CD14-positive monocyte (primary cell): ENCODE results near the gene APOL6. TPM values are rescaled to one million over a fixed set of nuclear protein-coding genes. Genes with fewer than 3 reads are reported as not detected.

Experiments
- DNase-seq, 3 donors: peaks; one replicate each; pipeline ENCODE4 v3.0.0-alpha.2; 2011 to 2022
- H2AFZ ChIP-seq: 2 replicates; pipeline ENCODE4 v1.6.0; 2012; ENCODE audit warnings: mild to moderate bottlenecking, low read depth, low read length, inconsistent platforms; ENCODE audit not compliant: insufficient read depth, poor library complexity, severe bottlenecking
- H3K27ac ChIP-seq, 2 donors: 1 replicate in 1 of 2; 2 replicates in 1 of 2; pipeline ENCODE4 v1.5.1; 2012 to 2013; ENCODE audit warnings: low read length in 2 of 2, control low read depth in 1 of 2, inconsistent platforms in 1 of 2, low read depth in 1 of 2, mild to moderate bottlenecking in 1 of 2
- H3K27me3 ChIP-seq, 2 donors: one replicate each; pipeline versions ENCODE4 v1.6.0 to v1.6.1; 2011 to 2013; ENCODE audit warnings: low read length in 2 of 2; ENCODE audit not compliant: control insufficient read depth in 2 of 2, insufficient read depth in 2 of 2
- H3K36me3 ChIP-seq, 2 donors: replicated peaks in 1 of 2; 1 replicate in 1 of 2; 2 replicates in 1 of 2; pipeline versions ENCODE4 v1.5.1 to v1.6.1; 2012 to 2013; ENCODE audit warnings: low read length in 2 of 2, control low read depth in 1 of 2, inconsistent platforms in 1 of 2, mild to moderate bottlenecking in 1 of 2; ENCODE audit not compliant: insufficient read depth in 2 of 2, control insufficient read depth in 1 of 2
- H3K4me1 ChIP-seq, 2 donors: 1 replicate in 1 of 2; 2 replicates in 1 of 2; pipeline versions ENCODE4 v1.5.1 to v1.6.1; 2012 to 2013; ENCODE audit warnings: low read length in 2 of 2, control low read depth in 1 of 2, inconsistent platforms in 1 of 2, mild to moderate bottlenecking in 1 of 2, moderate library complexity in 1 of 2; ENCODE audit not compliant: insufficient read depth in 2 of 2, control insufficient read depth in 1 of 2
- H3K4me2 ChIP-seq: replicated peaks from 2 replicates; pipeline ENCODE3; 2012; ENCODE audit warnings: low read length, moderate library complexity, mild to moderate bottlenecking; ENCODE audit not compliant: poor library complexity, severe bottlenecking; ENCODE audit errors: extremely low read depth
- H3K4me3 ChIP-seq, 3 experiments: fragments of 200-600 bp in 1 of 3; sonication (generic) in 1 of 3; replicated peaks in 1 of 3; 1 replicate in 2 of 3; 2 replicates in 1 of 3; pipeline ENCODE4 v1.5.1; 2011 to 2013; ENCODE audit warnings: low read length in 3 of 3, mild to moderate bottlenecking in 3 of 3, control low read depth in 2 of 3, low read depth in 2 of 3, inconsistent platforms in 1 of 3, moderate library complexity in 1 of 3
- H3K79me2 ChIP-seq: 2 replicates; pipeline ENCODE4 v1.6.0; 2012; ENCODE audit warnings: mild to moderate bottlenecking, control low read depth, inconsistent platforms, low read length, moderate library complexity; ENCODE audit not compliant: insufficient read depth
- H3K9ac ChIP-seq: 2 replicates; pipeline ENCODE4 v1.6.0; 2017; ENCODE audit warnings: low read length, mild to moderate bottlenecking; ENCODE audit not compliant: insufficient read depth, poor library complexity, severe bottlenecking
- H3K9me3 ChIP-seq, 2 donors: replicated peaks in 1 of 2; 1 replicate in 1 of 2; 2 replicates in 1 of 2; pipeline versions ENCODE4 v1.5.1 to v1.6.1; 2012 to 2013; ENCODE audit warnings: low read length in 2 of 2, control low read depth in 1 of 2; ENCODE audit not compliant: control insufficient read depth in 1 of 2, insufficient read depth in 1 of 2
- H4K20me1 ChIP-seq: 2 replicates; pipeline ENCODE4 v1.6.0; 2012; ENCODE audit warnings: mild to moderate bottlenecking, low read length, control low read depth, moderate library complexity; ENCODE audit not compliant: insufficient read depth
- H3K27ac Mint-ChIP-seq, 7 donors: one replicate each; pipeline ENCODE4 v1.8.0; 2020; ENCODE audit warnings: mild to moderate bottlenecking in 7 of 7, mixed read lengths in 7 of 7, moderate library complexity in 6 of 7, inconsistent platforms in 2 of 7
- H3K27me3 Mint-ChIP-seq, 3 donors: one replicate each; pipeline ENCODE4 v1.8.0; 2021 to 2022; ENCODE audit warnings: low read depth in 3 of 3, mild to moderate bottlenecking in 3 of 3, mixed read lengths in 3 of 3, moderate library complexity in 3 of 3, inconsistent platforms in 1 of 3
- H3K36me3 Mint-ChIP-seq, 2 donors: one replicate each; pipeline ENCODE4 v1.8.0; 2020; ENCODE audit warnings: mixed read lengths in 2 of 2, inconsistent platforms in 1 of 2, mild to moderate bottlenecking in 1 of 2
- H3K4me1 Mint-ChIP-seq: one replicate; pipeline ENCODE4 v1.8.0; 2020; ENCODE audit warnings: mild to moderate bottlenecking, mixed read lengths
- H3K4me3 Mint-ChIP-seq, 2 donors: one replicate each; pipeline ENCODE4 v1.8.0; 2020; ENCODE audit warnings: mild to moderate bottlenecking in 2 of 2, mixed read lengths in 2 of 2, moderate library complexity in 1 of 2
- H3K9me3 Mint-ChIP-seq, 7 donors: one replicate each; pipeline ENCODE4 v1.8.0; 2020 to 2022; ENCODE audit warnings: mixed read lengths in 7 of 7, mild to moderate bottlenecking in 6 of 7, moderate library complexity in 6 of 7, inconsistent platforms in 2 of 7
- WGBS: methylation state at CpG from one replicate; pipeline ENCODE4 v1.1.5; 2013; ENCODE audit warnings: missing lambda C conversion rate; ENCODE audit not compliant: insufficient coverage; 5-methylcytosine and 5-hydroxymethylcytosine counted together
- intact Hi-C, 2 donors: fragments of 100-400 bp; cut with micrococcal nuclease; formaldehyde crosslinking; loops; one replicate each; pipeline versions ENCODE4 v1.15.0 to v1.15.1; 2023
- polyA plus RNA-seq, 3 donors: library from polyadenylated mRNA; depleted of rRNA in 1 of 3; unstranded in 2 of 3; stranded (reverse) in 1 of 3; fragments of 300-500 nt in 2 of 3; fragments of >200 nt in 1 of 3; fragmentation: Illumina TruSeq in 2 of 3; gene quantifications; 1 replicate in 2 of 3; 2 replicates in 1 of 3; pipeline ENCODE4 v1.2.3, GENCODE V29; 2012 to 2021
- TF ChIP-seq, protein P1 (sequence below): fragments of 200-600 bp; IDR thresholded peaks from one replicate; pipeline ENCODE4 v1.8.0; 2022; ENCODE audit warnings: antibody characterized with exemption, mild to moderate bottlenecking

APOL6 gene
- polyA plus RNA-seq, 3 donors: 7.6 to 13.6 (median 9.1) TPM

DNA sequence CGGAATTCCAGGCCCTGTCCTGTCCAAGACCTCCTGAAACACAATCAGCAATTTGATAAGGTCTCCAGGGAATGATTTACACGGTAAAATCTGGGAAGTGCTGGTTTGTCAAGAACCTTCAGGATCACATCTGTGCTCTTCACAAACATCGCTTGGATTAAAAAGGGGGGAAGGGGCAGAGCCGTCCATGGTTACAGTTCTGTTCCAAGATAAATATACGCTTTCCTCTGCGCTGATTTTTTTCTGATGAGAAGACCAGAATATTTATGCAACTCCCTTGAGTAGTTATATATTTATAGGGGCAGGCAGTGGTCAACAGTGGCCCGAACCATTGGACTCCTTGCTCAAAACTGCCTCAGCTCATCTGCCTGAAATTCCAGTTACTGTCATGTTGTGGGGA is 60.2 kb downstream of the APOL6 start:
- no peaks in the 10 kb centered on the region for H3K27me3 ChIP-seq
- no peak overlapping the region for H2AFZ ChIP-seq
- no peak overlapping the region for H3K27ac Mint-ChIP-seq
- H4K20me1 ChIP-seq: no peaks in the 10 kb centered on the region
- no peaks in the 10 kb centered on the region for H3K4me1 Mint-ChIP-seq
- no peak for DNase-seq
- H3K79me2 ChIP-seq: no peaks in the 10 kb centered on the region
- no CpG with 5 or more reads among the region's 7 CpGs for WGBS
- H3K27ac ChIP-seq: no peak overlapping the region
- intact Hi-C loops: no loop called here
- H3K4me2 ChIP-seq: no peak overlapping the region
- no peaks in the 10 kb centered on the region for H3K4me1 ChIP-seq
- no peak overlapping the region for H3K4me3 ChIP-seq
- H3K9me3 Mint-ChIP-seq: peaks cover 12 to 17% (median 13%) of the 10 kb centered on the region in 7 donors
- TF ChIP-seq, protein P1, sequence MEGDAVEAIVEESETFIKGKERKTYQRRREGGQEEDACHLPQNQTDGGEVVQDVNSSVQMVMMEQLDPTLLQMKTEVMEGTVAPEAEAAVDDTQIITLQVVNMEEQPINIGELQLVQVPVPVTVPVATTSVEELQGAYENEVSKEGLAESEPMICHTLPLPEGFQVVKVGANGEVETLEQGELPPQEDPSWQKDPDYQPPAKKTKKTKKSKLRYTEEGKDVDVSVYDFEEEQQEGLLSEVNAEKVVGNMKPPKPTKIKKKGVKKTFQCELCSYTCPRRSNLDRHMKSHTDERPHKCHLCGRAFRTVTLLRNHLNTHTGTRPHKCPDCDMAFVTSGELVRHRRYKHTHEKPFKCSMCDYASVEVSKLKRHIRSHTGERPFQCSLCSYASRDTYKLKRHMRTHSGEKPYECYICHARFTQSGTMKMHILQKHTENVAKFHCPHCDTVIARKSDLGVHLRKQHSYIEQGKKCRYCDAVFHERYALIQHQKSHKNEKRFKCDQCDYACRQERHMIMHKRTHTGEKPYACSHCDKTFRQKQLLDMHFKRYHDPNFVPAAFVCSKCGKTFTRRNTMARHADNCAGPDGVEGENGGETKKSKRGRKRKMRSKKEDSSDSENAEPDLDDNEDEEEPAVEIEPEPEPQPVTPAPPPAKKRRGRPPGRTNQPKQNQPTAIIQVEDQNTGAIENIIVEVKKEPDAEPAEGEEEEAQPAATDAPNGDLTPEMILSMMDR: no peak
- peaks cover 2 to 5% (median 2%) of the 10 kb centered on the region in 3 donors for H3K27me3 Mint-ChIP-seq
- no peak overlapping the region for H3K9ac ChIP-seq
- H3K4me3 Mint-ChIP-seq: no peak overlapping the region
- no peaks in the 10 kb centered on the region for H3K36me3 Mint-ChIP-seq
- peaks cover 7 to 9% of the 10 kb centered on the region in 2 donors for H3K9me3 ChIP-seq
- H3K36me3 ChIP-seq: no peaks in the 10 kb centered on the region

DNA sequence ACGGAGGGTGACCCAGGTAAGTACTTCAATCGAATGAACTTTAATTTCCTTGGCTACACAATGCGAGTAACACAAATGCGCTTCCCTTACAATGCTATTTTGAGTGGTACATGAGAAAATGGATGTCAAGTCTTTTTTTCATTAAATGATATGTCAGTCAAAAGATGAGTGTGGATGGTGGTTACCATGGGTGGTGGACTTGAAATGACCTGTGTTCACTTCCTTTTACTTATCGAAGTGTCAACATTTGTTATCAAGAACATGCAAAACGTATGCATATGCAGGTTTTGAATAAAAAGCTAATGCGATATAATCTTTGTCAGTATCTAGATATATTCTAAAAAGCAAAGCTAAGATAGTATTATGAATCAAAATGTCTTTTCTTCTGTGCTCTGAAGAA is 60.7 kb downstream of the APOL6 start:
- H2AFZ ChIP-seq: no peak overlapping the region

More for the DNA sequence above, 60.7 kb downstream of the APOL6 start:
- Mint-ChIP-seq H3K27ac (no peak overlapping the region), H3K36me3 (no peaks in the 10 kb centered on the region), H3K9me3 (peaks cover 12 to 18% (median 15%) of the 10 kb centered on the region in 7 donors), H3K4me1 (no peaks in the 10 kb centered on the region), H3K27me3 (peaks cover 2 to 5% (median 2%) of the 10 kb centered on the region in 3 donors), H3K4me3 (no peak overlapping the region)
- H4K20me1 ChIP-seq: no peaks in the 10 kb centered on the region
- H3K79me2 ChIP-seq: no peaks in the 10 kb centered on the region
- peaks cover 7 to 9% of the 10 kb centered on the region in 2 donors for H3K9me3 ChIP-seq
- H3K4me2 ChIP-seq: no peak overlapping the region
- H3K9ac ChIP-seq: no peak overlapping the region
- DNase-seq: no peak
- intact Hi-C loops: no loop called here
- H3K27ac ChIP-seq: no peak overlapping the region
- WGBS: 100% methylated on average over 2 of the region's 7 CpGs
- no peaks in the 10 kb centered on the region for H3K4me1 ChIP-seq
- H3K27me3 ChIP-seq: no peaks in the 10 kb centered on the region
- H3K36me3 ChIP-seq: no peaks in the 10 kb centered on the region
- no peak overlapping the region for H3K4me3 ChIP-seq
- TF ChIP-seq, protein P1: no peak
